Gastroesophageal sphincter (tissue), 2 donors: ENCODE results near the gene ADGRG7.

ENCODE experiments used
- POLR2A ChIP-seq, 2 donors: fragments of 450-650 bp; IDR thresholded peaks; one replicate each; pipeline ENCODE4 v1.6.1; 2017; ENCODE audit warnings: antibody characterized with exemption in 2 of 2, mild to moderate bottlenecking in 2 of 2, moderate library complexity in 1 of 2
- POLR2AphosphoS5 ChIP-seq: sonication (generic); formaldehyde crosslinking; IDR thresholded peaks from one replicate; pipeline ENCODE4 v1.6.1; 2017; ENCODE audit warnings: antibody characterized with exemption

DNA sequence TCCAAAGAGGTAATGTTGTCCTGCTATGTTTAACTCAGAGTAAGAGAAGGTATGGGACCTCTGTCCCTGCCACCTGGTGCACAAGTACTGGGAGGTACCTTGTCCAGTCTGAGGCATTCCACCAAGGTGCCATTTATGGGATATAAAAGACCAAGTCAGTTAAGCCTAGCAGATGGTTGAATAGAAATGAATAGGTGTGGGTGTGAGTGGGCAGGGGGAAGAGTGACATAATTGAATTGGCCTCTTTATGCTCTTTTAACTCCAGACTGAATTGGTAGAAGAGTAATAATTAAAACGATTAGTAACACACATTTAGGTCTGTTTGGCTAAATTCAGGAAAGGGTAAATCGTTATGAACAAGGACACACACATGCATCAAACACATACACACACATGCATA, 562 bp downstream of the ADGRG7 start:
- TF ChIP-seq POLR2AphosphoS5 (no peak), POLR2A (IDR thresholded peaks at IDR 0.05) (no peak)
